Activated T-helper 1 cell treated with anti-CD3 and anti-CD28 coated beads, Interleukin-2, amount 50 U/mL, for 16 hours (primary cell): ENCODE measurements around the gene PLA2G6.
"Not testable (repeated sequence)": the region's sequence is repeated elsewhere in the genome, so short reads cannot be mapped to it uniquely, and the experiment has no call there.

Experiments
- DNase-seq, 2 donors: peaks; one replicate each; pipeline ENCODE4 v3.0.0-alpha.2; 2020; ENCODE audit warnings: low read depth in 1 of 2, low spot score in 1 of 2

Gene PLA2G6

GRCh38 chr22:38169116-38169515, 12.5 kb downstream of the PLA2G6 start:
- no peak for DNase-seq

GRCh38 chr22:38167988-38168407, 13.6 kb downstream of the PLA2G6 start:
- no peak for DNase-seq

- DNase-seq = no peak
Measured at GRCh38 chr22:38165922-38166593, 15.6 kb downstream of the PLA2G6 start.

- DNase-seq = no peak
Measured at GRCh38 chr22:38164551-38164918, 17.1 kb downstream of the PLA2G6 start.

- no peak for DNase-seq
Measured at GRCh38 chr22:38163844-38164550, 17.6 kb downstream of the PLA2G6 start.

- DNase-seq = no peak
Measured at GRCh38 chr22:38162881-38163843, 18.5 kb downstream of the PLA2G6 start.

- DNase-seq = no peak
Measured at GRCh38 chr22:38155703-38156102, 25.9 kb downstream of the PLA2G6 start.

- DNase-seq = not testable (repeated sequence)
Measured at GRCh38 chr22:38154563-38154915, 27.1 kb downstream of the PLA2G6 start.

- no peak for DNase-seq
Measured at GRCh38 chr22:38153821-38154562, 27.6 kb downstream of the PLA2G6 start.

GRCh38 chr22:38151126-38151500, 30.5 kb downstream of the PLA2G6 start:
- DNase-seq = no peak

- DNase-seq = no peak
Measured at GRCh38 chr22:38148245-38148644, 33.4 kb downstream of the PLA2G6 start.

- not testable (repeated sequence) for DNase-seq
Measured at GRCh38 chr22:38146166-38146565, 35.5 kb downstream of the PLA2G6 start.

GRCh38 chr22:38144025-38144405, 37.6 kb downstream of the PLA2G6 start:
- no peak for DNase-seq

- no peak for DNase-seq
Measured at GRCh38 chr22:38142606-38143005, 39.0 kb downstream of the PLA2G6 start.

GRCh38 chr22:38141217-38141973, 40.2 kb downstream of the PLA2G6 start:
- DNase-seq = no peak

GRCh38 chr22:38139901-38140300, 41.7 kb downstream of the PLA2G6 start:
- DNase-seq = no peak

GRCh38 chr22:38138961-38139360, 42.7 kb downstream of the PLA2G6 start:
- DNase-seq = no peak

- DNase-seq = no peak
Measured at GRCh38 chr22:38137876-38138687, 43.5 kb downstream of the PLA2G6 start.

GRCh38 chr22:38136607-38137006, 45.0 kb downstream of the PLA2G6 start:
- DNase-seq = no peak
